ENCODE data around the gene NEDD9.

DNA sequence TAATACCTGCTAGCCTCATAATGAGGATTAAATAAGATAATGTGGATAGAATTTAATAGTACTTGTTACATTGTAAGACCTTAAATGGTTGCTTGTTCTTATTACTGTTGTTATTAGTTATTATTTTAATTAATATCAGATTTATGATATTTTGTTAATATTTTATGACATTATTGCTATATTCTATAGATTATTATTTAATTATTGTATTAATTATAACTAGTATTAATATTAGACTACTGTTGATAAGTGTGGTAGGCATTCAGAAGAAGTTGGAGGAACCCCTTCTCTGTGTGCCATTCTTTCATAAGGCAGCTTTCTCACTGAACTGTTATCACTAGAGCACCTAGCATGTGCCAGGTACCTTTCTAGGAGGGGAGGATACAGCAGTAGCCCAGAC is 2.6 kb upstream of the NEDD9 start:
- TF ChIP-seq MTA3 (CRISPR knock-in tag; IDR thresholded peaks at IDR 0.05), result no peak
- no peak for TF ChIP-seq NPAS2 (CRISPR knock-in tag; IDR thresholded peaks at IDR 0.05; ENCODE audit: borderline replicate concordance)
- TF ChIP-seq, protein P1, sequence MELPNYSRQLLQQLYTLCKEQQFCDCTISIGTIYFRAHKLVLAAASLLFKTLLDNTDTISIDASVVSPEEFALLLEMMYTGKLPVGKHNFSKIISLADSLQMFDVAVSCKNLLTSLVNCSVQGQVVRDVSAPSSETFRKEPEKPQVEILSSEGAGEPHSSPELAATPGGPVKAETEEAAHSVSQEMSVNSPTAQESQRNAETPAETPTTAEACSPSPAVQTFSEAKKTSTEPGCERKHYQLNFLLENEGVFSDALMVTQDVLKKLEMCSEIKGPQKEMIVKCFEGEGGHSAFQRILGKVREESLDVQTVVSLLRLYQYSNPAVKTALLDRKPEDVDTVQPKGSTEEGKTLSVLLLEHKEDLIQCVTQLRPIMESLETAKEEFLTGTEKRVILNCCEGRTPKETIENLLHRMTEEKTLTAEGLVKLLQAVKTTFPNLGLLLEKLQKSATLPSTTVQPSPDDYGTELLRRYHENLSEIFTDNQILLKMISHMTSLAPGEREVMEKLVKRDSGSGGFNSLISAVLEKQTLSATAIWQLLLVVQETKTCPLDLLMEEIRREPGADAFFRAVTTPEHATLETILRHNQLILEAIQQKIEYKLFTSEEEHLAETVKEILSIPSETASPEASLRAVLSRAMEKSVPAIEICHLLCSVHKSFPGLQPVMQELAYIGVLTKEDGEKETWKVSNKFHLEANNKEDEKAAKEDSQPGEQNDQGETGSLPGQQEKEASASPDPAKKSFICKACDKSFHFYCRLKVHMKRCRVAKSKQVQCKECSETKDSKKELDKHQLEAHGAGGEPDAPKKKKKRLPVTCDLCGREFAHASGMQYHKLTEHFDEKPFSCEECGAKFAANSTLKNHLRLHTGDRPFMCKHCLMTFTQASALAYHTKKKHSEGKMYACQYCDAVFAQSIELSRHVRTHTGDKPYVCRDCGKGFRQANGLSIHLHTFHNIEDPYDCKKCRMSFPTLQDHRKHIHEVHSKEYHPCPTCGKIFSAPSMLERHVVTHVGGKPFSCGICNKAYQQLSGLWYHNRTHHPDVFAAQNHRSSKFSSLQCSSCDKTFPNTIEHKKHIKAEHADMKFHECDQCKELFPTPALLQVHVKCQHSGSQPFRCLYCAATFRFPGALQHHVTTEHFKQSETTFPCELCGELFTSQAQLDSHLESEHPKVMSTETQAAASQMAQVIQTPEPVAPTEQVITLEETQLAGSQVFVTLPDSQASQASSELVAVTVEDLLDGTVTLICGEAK (IDR thresholded peaks at IDR 0.05), result no peak
- TF ChIP-seq, protein P1 (CRISPR knock-in tag; IDR thresholded peaks at IDR 0.05), result no peak
- TF ChIP-seq, protein P2, sequence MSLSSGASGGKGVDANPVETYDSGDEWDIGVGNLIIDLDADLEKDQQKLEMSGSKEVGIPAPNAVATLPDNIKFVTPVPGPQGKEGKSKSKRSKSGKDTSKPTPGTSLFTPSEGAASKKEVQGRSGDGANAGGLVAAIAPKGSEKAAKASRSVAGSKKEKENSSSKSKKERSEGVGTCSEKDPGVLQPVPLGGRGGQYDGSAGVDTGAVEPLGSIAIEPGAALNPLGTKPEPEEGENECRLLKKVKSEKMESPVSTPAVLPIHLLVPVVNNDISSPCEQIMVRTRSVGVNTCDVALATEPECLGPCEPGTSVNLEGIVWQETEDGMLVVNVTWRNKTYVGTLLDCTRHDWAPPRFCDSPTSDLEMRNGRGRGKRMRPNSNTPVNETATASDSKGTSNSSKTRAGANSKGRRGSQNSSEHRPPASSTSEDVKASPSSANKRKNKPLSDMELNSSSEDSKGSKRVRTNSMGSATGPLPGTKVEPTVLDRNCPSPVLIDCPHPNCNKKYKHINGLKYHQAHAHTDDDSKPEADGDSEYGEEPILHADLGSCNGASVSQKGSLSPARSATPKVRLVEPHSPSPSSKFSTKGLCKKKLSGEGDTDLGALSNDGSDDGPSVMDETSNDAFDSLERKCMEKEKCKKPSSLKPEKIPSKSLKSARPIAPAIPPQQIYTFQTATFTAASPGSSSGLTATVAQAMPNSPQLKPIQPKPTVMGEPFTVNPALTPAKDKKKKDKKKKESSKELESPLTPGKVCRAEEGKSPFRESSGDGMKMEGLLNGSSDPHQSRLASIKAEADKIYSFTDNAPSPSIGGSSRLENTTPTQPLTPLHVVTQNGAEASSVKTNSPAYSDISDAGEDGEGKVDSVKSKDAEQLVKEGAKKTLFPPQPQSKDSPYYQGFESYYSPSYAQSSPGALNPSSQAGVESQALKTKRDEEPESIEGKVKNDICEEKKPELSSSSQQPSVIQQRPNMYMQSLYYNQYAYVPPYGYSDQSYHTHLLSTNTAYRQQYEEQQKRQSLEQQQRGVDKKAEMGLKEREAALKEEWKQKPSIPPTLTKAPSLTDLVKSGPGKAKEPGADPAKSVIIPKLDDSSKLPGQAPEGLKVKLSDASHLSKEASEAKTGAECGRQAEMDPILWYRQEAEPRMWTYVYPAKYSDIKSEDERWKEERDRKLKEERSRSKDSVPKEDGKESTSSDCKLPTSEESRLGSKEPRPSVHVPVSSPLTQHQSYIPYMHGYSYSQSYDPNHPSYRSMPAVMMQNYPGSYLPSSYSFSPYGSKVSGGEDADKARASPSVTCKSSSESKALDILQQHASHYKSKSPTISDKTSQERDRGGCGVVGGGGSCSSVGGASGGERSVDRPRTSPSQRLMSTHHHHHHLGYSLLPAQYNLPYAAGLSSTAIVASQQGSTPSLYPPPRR (CRISPR knock-in tag; IDR thresholded peaks at IDR 0.05; ENCODE audit: borderline replicate concordance), result no peak
- TF ChIP-seq ZBTB8A (CRISPR knock-in tag; IDR thresholded peaks at IDR 0.05; ENCODE audit: borderline replicate concordance, low read depth), result no peak

All from HepG2 (cell line).